NCI-H146 (cell line): Measurements from ENCODE around the gene SLC38A8.

ENCODE experiments used
- DNase-seq: peaks from one replicate; lab custom pipeline; 2025; lab: John Stamatoyannopoulos, UW

The SLC38A8 gene

DNA sequence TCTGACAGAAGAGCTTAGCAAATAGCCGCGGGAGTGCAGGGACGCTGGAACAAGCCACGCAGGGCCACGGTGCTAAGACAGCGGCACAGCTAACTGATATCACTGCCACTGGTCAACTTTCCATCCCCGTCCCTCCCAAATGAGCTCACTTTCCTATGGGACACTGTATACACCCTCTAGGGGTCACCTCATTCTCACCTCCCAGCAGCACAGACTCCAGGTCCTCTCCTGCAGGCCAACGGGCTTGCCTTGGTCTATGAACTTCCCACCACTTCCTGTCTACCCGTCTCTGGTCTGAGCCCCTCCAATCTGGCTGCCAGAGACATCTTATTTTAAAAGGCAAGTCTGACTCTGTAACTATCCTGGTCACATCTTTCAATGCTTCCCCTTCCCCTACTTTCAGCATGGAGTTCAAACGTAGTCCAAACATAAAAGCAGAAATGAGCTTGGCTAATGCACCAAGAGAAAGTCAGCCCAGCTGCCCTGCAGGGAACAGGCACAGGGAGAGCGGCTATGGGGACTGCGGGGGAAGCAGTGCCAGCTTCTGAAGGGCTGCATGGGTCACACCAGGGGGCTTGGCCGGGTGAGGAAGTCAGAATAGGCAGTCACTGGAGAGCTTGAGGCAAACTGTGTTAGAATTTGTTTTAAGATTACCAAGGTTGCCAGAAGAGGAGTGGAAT lies 26.3 kb upstream of the SLC38A8 start:
- no peak for DNase-seq

DNA sequence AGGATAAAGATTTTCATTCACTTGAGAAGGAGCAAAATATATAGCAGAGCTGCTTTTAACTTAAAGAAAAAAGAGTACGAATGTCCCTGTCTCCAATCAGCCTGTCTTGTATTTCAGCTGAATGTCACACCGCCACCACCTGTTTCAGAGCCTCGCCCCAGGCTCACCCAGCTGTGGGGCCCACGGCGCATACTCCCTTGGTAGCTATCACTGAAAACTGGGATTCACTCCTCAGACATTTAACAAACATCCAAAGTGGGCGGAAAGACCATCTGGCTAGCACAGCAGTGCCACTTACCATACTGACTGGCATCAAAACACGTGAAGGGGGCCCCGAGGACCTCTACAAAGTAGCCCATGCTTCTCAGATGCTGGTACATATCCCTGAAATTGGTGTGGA lies 25.4 kb upstream of the SLC38A8 start:
- DNase-seq = no peak

DNA sequence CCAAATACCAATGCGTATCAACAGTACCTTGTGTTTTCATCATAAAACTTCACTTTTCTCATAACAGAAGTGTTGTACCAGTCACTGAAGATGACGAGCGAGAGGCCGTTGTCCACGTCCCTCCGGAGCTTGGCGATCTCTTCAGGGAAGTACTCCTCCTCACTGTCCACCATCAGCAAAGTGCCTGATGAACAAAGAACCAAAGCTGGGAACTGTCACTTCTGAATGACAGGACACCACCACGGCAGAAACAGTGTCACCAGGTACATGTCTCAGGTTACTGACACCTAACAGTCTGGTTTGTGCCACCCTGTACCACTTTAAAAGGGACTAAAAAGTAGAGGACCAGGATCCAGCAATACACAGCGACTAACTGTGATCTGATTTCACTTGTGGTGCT lies 25.0 kb upstream of the SLC38A8 start:
- DNase-seq = no peak

DNA sequence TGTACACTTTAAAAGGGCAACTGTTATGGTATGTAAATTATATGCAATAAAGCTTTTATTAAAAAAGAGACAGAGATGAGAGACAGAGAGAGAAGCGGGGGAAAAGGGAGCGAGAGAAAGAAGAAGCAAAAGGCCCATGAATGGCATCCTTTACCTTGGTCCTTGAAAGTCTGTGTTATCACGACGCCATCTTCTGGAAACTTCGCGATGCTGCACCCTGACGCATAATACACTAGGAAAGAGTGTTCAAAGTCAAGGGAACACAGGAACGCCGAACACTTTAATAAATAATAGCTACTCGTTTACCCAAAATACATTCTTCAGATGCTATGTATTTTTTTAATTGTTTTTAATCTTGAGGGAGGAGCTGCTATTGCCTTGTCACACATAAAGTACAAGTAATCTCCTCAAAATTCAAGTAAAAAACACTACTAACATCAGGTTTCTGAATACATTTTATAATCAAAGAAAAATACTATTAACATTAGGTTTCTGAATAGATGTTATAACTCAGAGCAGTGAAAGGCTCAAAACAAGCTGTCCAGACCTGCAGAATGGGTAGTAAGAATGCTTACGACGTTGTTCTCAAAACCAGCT lies 23.0 kb upstream of the SLC38A8 start:
- peak; percentile 34 for DNase-seq

DNA sequence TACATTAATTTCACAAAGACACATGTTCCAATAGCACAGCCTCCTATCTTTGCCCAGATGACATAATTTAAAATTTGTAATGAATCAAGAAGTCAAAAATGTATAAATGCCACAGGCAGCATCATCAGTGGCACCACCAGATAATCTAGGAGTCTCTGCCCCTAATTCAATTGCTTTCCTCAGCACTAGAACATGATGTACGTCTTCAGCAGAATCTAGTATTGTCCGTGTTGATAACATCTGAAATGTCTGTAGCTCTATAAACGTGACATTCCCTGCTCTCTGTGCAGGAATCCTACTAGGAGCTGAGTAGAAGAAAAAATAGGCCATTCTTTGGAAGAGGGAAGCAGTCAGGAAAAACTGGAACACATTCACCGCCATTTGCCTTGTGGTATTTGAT lies 21.4 kb upstream of the SLC38A8 start:
- DNase-seq = no peak

DNA sequence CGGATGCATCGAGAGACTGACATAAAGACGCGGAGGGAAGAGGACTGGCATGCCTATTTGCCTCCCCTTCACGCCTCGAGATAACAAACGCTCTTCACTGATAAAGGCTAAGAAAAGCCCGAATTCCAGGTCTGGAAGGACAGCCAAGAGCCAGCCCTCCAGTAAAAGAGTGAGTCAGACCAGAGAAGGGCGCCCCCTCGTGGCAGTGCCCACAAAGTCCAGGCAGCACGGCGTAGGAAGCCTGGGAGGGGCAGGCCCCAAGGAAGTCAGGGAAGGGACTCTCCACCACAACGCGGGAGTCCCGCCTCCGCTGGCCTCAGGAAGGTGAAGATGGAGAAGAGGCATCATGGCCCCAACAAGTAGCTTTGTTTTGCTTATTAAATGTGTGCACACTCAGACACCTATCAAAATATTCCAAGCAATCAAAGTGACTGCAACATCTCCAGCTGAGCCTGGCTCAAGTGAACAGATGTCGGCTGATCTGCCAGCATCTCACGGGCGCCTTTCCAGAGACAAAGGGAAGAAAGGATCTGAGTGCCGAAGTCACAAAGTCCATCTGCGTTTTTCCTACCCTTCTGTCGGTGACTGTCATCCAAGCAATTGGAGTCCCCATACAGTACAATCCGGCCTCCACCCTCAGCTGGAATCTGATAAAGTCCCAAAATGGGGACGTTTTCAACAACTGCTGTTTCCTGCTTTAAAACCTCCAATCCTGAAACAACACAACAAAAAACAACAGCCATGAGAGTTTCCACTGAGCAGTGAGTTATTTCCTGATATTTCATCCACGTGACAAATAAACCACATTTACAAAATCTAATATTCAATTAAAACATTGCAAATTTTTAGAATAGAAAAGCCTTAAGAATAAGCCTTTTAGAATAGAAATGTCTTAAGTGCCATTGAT lies 20.4 kb upstream of the SLC38A8 start:
- DNase-seq = peak; percentile 27

DNA sequence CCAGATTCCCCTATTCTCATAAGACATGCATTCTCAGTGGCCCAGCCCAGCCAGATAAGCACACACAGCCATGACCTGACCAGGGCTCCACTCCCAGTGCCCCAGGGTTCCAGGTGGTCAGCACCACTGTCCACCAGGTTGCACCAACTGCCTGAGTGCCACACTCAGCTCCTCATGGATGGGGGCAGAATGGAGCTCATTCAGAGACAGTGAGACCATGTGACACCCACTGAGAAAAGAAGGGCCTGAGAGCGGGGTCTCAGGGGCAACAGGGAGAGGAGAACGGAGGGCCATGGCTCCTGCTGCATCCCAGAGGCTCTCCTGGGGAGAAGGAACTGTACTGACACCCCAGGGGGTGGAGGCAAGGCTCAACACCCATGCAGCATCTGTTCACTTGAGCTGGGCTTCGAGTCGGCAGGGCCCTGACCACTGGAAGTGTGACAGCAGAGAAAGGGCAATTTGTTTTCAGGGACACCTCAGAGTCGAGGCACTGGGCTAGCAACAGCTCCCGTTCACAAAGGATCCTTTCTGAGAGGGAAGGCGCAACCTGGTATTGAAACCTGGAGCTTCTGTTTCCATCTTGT lies 18.7 kb upstream of the SLC38A8 start:
- DNase-seq = no peak

DNA sequence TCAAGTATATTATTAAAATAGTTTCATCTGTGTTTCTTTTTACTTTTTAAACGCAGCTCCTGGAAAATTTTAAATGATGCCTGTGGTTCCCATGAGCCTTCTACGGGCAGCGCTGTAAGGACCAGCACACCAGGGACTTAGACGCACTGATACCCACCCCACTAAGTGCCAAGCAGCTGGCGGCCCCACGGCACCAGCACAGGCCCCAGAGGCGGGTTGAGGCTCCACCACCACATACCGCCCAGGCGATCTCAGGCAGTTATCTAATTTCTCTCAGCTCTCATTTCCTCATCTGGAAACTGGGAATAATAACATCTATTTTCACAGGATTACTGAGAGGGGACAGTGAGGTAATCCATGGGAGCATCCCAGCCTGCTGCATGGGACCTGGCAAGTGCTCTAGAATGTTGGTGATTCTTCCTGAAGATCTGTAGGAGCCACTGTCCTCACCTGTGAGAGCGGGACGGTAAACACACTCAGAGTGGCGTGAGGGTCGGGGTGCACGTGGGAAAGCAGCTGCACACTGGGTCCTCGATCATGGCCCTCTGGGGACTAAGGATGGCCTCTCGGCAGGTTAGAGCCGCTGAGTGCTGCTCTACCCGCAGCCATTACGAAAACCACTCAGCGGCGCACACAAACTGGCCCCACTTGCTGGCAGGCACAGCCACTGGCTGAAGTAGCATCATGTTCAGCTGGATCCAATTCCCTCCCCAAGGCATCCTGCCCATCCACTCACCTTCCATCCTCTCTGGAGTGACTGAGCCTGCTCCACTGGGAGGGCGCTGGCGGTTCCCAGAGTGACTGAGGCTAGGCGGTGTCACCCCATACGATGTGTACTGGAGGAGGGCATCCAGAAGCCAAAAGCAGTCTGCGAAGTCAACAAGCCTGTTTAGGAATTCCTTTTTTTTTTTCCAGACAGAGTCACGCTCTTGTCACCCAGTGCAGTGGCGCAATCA lies 17.6 kb upstream of the SLC38A8 start:
- no peak for DNase-seq

DNA sequence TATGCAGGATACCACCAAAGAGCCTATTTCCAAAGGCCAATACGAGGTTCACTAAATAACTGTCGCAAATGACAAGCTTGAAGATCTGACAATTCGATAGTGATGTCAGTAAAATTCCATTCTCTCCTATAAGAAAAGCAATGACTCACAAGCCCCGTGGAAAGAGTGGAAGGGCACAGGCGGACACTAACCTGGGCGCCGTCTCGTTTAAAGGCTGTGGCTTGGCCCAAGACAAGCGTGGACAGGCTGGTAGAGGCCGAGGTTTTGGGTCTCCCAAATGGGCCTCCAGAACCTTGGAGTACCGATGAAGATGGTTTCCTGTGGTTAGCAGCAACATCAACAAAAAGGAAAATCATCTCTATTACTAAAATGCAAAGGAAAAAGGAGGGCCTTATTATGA lies 16.5 kb upstream of the SLC38A8 start:
- DNase-seq = no peak

DNA sequence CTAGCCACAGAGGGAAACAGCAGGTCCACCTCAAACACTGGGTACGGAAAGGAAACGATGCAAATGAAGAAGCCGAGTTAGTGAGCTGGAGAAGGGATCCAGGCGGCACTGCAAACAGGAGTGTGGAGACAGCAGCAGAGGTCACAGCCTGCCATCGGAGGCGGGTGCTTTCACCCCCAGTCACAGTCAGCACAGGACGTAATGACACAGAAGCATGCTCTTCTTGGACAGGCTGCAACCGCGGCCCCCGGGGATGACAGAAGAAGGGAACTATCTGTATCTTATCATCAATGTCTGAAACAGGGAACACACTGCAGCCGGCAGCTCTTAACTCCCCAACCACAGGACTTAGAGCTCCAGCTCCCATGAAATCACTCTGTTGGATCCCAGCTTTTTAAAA lies 16.1 kb upstream of the SLC38A8 start:
- no peak for DNase-seq

DNA sequence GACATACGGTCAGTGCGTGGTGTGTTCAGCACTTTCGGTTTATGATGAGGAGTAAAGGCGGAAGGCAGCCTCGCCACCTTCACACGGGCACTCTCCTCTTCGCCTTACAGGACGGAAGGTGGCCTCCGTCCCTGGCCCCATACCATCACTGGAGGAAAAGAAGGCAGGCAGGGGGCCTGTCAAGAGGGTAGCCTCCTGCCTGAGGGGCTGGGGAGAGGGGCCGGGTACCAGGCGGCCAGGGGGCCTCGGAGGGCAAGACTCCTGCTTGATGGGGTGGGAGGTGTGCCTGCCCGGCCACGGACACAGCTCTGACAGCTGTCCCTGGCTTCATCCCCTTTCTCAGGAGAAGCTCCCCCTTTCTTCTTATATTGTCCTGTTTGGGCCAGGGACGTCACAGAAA lies 15.6 kb upstream of the SLC38A8 start:
- DNase-seq = no peak

DNA sequence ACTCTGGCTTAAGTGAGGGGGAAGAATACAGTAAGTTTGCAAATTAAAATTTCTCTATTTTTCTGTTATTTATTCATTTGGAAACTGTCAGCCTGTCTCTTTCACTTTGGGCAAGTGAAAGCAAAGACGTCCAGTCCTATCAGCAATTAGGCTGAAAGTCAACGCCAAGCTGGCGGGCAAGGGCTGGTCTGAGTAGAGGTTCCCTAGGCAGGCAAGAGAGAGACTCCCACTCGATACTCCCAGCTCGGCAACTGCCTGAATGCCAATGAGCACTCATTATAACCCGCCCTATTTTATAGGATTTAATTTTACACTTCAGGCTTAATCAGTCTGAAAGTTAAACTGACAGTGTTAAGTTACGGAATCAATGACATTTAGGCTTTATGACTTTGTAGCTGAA lies 14.3 kb upstream of the SLC38A8 start:
- DNase-seq = no peak

DNA sequence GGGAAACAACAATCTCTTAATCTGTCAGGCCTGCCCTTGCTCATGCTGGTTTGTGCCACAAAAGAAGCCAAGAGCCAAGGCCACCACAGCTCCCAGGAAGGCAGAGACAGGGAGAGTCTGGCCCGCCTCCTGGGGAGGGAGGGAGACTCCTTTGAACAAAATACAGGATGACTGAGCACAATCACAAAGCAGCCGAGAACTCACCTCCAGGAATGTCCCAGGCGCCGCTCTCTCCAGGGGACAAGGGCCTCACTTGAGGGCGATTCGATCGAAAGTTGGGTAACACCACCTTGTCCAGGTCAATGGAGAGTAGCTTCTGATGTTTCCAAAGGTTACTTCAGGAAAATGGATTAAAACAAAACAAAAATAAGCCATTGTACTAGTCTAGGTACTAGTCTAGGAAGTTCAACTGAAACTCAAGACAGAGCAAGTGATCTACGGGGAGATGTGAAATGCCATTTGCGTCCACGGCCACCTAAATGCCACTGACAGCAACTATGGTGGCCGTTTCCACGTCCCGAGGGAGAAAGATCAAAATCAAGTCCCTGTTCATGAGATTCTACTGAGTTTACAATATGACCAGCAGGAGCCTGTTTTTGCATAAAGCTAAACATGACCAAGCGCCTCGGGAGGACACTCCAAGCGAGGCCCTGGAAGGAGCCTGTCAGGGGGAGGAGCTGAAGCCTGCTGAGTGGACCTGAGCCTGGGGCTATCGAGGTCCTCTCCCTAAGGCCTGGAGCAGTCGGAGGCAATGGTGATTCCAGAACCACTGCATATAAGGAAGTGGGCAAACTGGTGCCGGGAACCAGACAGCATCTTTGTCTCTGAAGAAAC lies 13.4 kb upstream of the SLC38A8 start:
- DNase-seq = no peak

DNA sequence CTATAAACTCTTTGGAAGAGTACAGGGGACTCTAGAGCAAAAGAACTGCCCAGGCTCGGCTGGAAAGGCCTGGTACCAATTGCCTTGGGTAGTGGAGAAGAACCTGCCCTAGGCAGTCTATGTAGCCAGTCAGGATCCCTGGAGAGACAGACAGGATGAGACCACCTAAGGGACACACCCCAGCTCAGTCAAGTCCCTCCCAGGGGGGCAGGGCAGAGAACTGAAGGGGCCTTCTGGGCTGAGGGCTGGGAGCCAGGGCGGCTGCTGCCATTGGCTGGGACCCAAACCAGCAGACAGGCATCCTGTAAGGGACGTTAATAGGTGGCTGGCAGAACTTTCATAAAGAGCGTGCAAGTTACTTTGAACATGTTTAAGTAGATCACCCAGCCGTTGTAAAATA lies 12.8 kb upstream of the SLC38A8 start:
- no peak for DNase-seq

DNA sequence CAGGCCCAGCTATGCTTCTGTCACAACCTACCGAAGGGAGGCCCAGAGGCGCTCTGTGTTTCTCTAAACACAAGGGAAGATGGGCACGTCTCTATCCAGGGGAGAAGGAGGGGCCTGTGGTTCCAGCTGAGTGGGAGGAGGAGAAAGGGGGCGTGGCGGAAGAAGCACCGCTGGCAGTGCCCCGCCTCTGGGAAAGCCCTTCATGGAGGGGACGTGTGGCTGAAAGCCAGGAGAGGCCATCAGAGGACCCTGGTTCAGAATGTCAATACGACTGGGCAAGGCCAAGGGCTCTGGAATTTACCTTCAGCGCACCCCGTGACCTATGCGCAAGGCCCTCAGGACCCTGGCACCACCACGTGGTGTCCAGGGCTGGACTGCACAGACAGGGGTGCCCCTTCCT lies 12.3 kb upstream of the SLC38A8 start:
- DNase-seq = no peak

DNA sequence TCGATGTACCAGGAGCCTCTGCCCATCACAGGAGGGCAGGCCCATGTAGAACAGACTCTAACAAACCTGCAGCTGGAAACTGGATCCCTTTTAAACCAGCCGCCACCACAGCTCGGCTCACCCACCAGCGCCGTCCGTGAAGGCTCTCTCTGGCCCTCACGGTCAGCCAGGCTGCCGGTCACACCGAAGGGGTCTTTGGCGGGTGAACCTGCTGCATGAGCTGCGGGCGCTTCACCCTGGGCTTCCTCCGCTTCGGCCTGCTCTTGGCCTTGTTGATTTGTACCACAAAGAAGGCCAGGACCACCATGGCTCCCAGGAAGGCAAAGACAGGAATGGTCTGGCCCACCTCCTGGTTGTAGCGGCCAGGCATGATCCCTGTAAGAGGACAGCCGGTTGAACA lies 11.7 kb upstream of the SLC38A8 start:
- no peak for DNase-seq

DNA sequence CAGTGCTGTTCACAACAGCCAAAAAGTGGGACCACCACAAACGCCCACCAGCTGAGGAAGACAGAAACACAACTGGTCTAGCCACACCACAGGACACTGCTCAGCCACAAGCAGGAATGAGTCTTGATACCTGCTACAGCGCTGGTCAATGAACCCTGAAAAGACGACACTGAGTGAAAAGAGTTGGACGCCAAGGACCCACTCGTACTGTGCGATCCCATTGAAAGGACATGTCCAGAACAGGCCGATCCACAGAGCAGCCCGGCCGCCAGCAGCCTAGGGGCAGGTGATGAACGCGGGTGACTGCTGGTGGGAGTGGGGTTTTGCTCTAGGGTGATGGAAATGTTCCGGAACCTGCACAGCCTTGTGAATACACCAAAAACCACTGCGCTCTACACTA lies 10.6 kb upstream of the SLC38A8 start:
- no peak for DNase-seq

DNA sequence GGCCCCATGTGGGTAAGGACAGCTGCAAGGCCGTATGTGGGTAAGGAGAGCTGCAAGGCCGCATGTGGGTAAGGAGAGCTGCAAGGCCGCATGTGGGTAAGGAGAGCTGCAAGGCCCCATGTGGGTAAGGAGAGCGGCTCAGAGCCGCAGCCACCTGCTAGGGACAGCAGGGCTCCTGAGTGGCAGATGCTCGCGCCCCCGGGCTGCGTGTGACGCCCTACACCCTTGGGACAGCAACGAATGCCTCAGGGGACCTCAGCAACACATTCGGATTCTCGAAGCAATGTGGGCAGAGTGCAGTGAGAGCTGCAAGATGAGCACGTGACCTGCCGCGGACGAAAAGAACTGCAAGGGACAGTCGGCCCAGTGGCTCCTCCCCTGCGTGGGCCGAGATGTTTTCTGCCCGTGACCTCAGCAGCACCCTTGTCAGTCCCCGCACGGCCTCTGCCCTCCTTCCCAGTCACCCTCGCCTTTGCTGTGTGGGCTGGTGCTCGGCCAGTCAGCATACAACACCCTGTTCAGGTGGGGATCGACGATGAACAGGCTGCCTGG lies 9.6 kb upstream of the SLC38A8 start:
- DNase-seq = no peak

DNA sequence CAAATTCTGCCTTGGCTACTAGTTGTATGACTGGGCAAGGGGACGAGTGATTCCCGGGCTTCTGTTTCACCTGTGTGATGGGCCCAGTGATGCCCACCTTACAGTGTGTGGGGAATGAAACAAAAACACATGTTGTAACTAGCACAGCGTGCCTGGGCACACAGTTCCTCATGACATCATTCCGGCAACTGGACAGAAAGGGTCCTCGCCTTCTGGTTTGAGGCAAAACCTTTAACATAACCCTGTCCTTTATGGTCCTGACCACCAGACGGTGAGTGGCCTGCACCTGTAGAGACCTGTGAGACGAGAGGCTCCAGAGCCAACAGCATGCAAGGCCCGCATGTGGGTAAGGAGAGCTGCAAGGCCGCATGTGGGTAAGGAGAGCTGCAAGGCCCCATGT lies 7.7 kb upstream of the SLC38A8 start:
- no peak for DNase-seq

DNA sequence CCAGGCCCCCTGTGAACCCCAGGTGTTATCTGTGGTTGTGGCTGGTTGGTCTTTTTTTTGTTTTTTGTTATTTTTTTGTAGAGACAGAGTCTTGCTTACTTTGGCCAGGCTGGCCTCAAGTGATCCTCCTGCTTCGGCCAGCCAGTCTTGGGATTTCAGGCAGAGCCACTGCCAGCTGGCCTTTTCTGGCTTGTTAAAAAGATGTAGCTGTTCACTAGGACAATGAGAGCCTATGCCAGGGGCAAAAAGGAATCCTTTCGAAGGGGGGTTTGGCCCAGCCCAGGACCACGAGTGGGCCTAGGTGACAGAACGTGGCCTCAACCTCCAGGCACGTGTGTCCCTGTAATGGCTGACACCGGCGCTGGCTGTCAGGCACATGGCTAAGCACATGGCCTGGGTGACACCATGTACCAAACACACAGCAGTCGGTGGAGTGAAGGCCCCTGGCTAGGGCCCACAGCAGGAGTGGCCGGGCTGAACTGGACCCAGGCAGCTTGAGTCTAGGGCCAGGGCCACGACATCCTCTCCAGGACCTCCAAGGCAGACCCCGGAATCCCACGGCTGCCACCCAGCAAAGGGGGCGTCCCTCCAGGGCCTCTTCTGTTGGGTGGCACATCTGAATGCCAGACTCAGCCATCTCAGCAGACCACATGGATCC lies 6.9 kb upstream of the SLC38A8 start:
- DNase-seq = no peak
